Panc1 (cell line): ENCODE measurements around the gene ARMC10. TPM values are rescaled to one million over a fixed set of nuclear protein-coding genes. Genes with fewer than 3 reads are reported as not detected.
"Not testable (repeated sequence)": the region's sequence is repeated elsewhere in the genome, so short reads cannot be mapped to it uniquely, and the experiment has no call there.

Experiments used
- ATAC-seq: fragments of 200-7000 bp; cut with Tn5 transposase; 2 replicates; pipeline ENCODE4 v1.9.1; 2020; ENCODE audit warnings: mild to moderate bottlenecking, moderate library complexity
- BruUV-seq: library from RNA; stranded (reverse); fragments of 400-500 nt; replicated peaks from 2 replicates; lab custom pipeline; 2021; lab: Mats Ljungman, UMichigan
- CTCF ChIA-PET: fragments of 300-600 bp; sonication (Branson Sonifier 250); formaldehyde crosslinking; loops from one replicate; lab custom pipeline; 2022; ENCODE audit warnings: antibody characterized with exemption; lab: Charles Lee
- POLR2A ChIA-PET: fragments of 300-600 bp; sonication (Branson Sonifier 250); formaldehyde crosslinking; loops from one replicate; lab custom pipeline; 2022; ENCODE audit warnings: antibody characterized with exemption; lab: Charles Lee
- DNase-seq: peaks from one replicate; pipeline ENCODE4 v3.0.0-alpha.2; 2010; ENCODE audit warnings: low read depth, low spot score
- H3K27ac ChIP-seq: 2 replicates; pipeline ENCODE4 v1.5.1; 2011; ENCODE audit warnings: mild to moderate bottlenecking, low read length, inconsistent platforms
- H3K27me3 ChIP-seq: fragments of 200-500 bp; sonication (Bioruptor generic); 2 replicates; pipeline ENCODE4 v1.6.0; 2014; ENCODE audit warnings: low read length, inconsistent platforms; ENCODE audit not compliant: control insufficient read depth, insufficient read depth
- H3K36me3 ChIP-seq: fragments of 200-500 bp; sonication (Bioruptor generic); 2 replicates; pipeline ENCODE4 v1.5.1; 2014; ENCODE audit warnings: inconsistent platforms, mild to moderate bottlenecking, low read length, moderate library complexity; ENCODE audit not compliant: control insufficient read depth, insufficient read depth
- H3K4me1 ChIP-seq: 2 replicates; pipeline ENCODE4 v1.5.1; 2011; ENCODE audit warnings: inconsistent platforms, mild to moderate bottlenecking, low read length, moderate library complexity; ENCODE audit not compliant: control insufficient read depth, insufficient read depth
- H3K4me3 ChIP-seq, 2 experiments: 2 replicates each; pipeline ENCODE4 v1.5.1; 2011 to 2012; ENCODE audit warnings: low read depth in 2 of 2, low read length in 2 of 2, mild to moderate bottlenecking in 2 of 2, inconsistent platforms in 1 of 2, moderate library complexity in 1 of 2
- H3K9me3 ChIP-seq: fragments of 200-500 bp; sonication (Bioruptor generic); 2 replicates; pipeline ENCODE4 v1.5.1; 2014; ENCODE audit warnings: low read depth, mild to moderate bottlenecking, inconsistent platforms, low read length, moderate library complexity; ENCODE audit not compliant: control insufficient read depth, insufficient read depth
- POLR2AphosphoS5 ChIP-seq: IDR thresholded peaks from 2 replicates; pipeline ENCODE4 v1.6.1; 2012; ENCODE audit warnings: mild to moderate bottlenecking, low read depth, low read length, moderate library complexity
- SIN3A ChIP-seq: IDR thresholded peaks from 2 replicates; pipeline ENCODE4 v1.6.1; 2012; ENCODE audit warnings: low read depth, mild to moderate bottlenecking, low read length, moderate library complexity, borderline replicate concordance; ENCODE audit not compliant: insufficient read depth
- TCF7L2 ChIP-seq: IDR thresholded peaks from 2 replicates; pipeline ENCODE4 v1.6.1; 2011; ENCODE audit warnings: mild to moderate bottlenecking, low read depth, low read length, inconsistent platforms
- in situ Hi-C: cut with HindIII; loops from 2 replicates; pipeline ENCODE4 v1.10.0; 2016; ENCODE audit warnings: low sequenced_read_pairs, low pct_unique_long_range_greater_than_20kb
- intact Hi-C: fragments of 100-400 bp; cut with micrococcal nuclease; formaldehyde crosslinking; loops from one replicate; pipeline ENCODE4 v1.10.0; 2022; ENCODE audit not compliant: unreplicated experiment
- total RNA-seq: library from RNA; stranded (reverse); gene quantifications from one replicate; pipeline ENCODE4 v1.2.1, GENCODE V29; 2021; ENCODE audit not compliant: unreplicated experiment
- TF ChIP-seq, protein P1 (sequence below): fragments of 450-650 bp; IDR thresholded peaks from 2 replicates; pipeline ENCODE4 v1.5.1; 2017; ENCODE audit warnings: mild to moderate bottlenecking
- TF ChIP-seq, protein P2 (sequence below), 2 experiments: IDR thresholded peaks; 2 replicates each; pipeline ENCODE4 v1.6.1; 2011 to 2012; ENCODE audit warnings: low read depth in 2 of 2, control low read depth in 1 of 2, low read length in 1 of 2, mild to moderate bottlenecking in 1 of 2, moderate library complexity in 1 of 2; ENCODE audit not compliant: insufficient read depth in 1 of 2

Gene ARMC10
- total RNA-seq, 1 experiment from 2014 or later = 73.2 TPM

DNA sequence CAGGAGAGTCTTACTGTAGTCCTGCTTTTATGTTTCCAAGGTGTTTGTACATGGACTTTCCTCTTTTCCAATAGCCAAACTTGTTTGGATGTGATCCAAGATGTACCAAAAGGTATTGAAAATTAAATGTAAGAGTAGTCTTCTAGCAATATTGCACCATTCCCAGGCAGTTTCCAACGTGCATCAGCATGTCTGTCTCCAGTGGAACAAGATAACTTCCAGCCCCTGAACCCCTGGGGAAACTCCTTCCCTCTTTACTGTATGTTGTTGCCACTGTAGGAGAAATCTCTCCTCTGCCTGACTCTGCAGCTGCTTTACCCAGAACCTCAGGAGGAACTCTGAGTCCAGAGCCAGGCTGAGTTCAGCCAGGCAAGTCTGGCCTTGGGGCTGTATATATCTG is 18.5 kb downstream of the ARMC10 start:
- Histone ChIP-seq H3K4me1 (no peaks in the 10 kb centered on the region), H3K27me3 (no peaks in the 10 kb centered on the region), H3K4me3 (no peak overlapping the region), H3K27ac (no peak overlapping the region), H3K9me3 (no peaks in the 10 kb centered on the region), H3K36me3 (peaks cover 26% of the 10 kb centered on the region)
- DNase-seq (no peak), ATAC-seq (no peak)
- in situ Hi-C loops (no loop called here), intact Hi-C loops (no loop called here)
- no peak for TF ChIP-seq POLR2AphosphoS5
- no peak for TF ChIP-seq SIN3A
- TF ChIP-seq, protein P1, sequence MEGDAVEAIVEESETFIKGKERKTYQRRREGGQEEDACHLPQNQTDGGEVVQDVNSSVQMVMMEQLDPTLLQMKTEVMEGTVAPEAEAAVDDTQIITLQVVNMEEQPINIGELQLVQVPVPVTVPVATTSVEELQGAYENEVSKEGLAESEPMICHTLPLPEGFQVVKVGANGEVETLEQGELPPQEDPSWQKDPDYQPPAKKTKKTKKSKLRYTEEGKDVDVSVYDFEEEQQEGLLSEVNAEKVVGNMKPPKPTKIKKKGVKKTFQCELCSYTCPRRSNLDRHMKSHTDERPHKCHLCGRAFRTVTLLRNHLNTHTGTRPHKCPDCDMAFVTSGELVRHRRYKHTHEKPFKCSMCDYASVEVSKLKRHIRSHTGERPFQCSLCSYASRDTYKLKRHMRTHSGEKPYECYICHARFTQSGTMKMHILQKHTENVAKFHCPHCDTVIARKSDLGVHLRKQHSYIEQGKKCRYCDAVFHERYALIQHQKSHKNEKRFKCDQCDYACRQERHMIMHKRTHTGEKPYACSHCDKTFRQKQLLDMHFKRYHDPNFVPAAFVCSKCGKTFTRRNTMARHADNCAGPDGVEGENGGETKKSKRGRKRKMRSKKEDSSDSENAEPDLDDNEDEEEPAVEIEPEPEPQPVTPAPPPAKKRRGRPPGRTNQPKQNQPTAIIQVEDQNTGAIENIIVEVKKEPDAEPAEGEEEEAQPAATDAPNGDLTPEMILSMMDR = no peak
- no peak for TF ChIP-seq TCF7L2
- TF ChIP-seq, protein P2, sequence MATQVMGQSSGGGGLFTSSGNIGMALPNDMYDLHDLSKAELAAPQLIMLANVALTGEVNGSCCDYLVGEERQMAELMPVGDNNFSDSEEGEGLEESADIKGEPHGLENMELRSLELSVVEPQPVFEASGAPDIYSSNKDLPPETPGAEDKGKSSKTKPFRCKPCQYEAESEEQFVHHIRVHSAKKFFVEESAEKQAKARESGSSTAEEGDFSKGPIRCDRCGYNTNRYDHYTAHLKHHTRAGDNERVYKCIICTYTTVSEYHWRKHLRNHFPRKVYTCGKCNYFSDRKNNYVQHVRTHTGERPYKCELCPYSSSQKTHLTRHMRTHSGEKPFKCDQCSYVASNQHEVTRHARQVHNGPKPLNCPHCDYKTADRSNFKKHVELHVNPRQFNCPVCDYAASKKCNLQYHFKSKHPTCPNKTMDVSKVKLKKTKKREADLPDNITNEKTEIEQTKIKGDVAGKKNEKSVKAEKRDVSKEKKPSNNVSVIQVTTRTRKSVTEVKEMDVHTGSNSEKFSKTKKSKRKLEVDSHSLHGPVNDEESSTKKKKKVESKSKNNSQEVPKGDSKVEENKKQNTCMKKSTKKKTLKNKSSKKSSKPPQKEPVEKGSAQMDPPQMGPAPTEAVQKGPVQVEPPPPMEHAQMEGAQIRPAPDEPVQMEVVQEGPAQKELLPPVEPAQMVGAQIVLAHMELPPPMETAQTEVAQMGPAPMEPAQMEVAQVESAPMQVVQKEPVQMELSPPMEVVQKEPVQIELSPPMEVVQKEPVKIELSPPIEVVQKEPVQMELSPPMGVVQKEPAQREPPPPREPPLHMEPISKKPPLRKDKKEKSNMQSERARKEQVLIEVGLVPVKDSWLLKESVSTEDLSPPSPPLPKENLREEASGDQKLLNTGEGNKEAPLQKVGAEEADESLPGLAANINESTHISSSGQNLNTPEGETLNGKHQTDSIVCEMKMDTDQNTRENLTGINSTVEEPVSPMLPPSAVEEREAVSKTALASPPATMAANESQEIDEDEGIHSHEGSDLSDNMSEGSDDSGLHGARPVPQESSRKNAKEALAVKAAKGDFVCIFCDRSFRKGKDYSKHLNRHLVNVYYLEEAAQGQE (IDR thresholded peaks at IDR 0.05; ENCODE audit: insufficient read depth in 1 of 2, low read depth in 2 of 2, low read length in 1 of 2) = no peak
- POLR2A ChIA-PET = no interaction called here
- CTCF ChIA-PET = no interaction called here
- BruUV-seq = no TSS peak

DNA sequence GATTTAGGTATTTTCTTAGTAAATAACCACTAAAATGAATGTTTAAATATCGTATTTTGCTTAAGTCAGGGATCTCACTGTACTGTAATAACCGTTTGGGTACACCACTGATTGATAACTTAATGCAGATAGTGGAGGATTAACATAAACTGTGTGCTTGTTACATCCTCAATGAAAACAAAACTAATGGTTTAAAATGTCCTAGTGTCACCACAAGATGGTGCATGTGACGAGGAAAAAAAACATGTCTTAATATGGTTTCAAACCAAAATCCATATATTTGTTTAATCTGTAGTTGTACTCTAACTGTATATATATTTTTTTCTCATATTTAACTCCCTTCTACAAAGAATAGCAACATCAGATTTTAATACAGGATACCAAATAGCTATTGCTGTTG is 19.2 kb downstream of the ARMC10 start:
- no peak for ATAC-seq
- no peak overlapping the region for H3K4me3 ChIP-seq
- H3K9me3 ChIP-seq = no peaks in the 10 kb centered on the region
- in situ Hi-C loops = no loop called here
- H3K27me3 ChIP-seq = no peaks in the 10 kb centered on the region
- POLR2A ChIA-PET = no interaction called here
- H3K36me3 ChIP-seq = peaks cover 20% of the 10 kb centered on the region
- intact Hi-C loops = no loop called here
- TF ChIP-seq TCF7L2 (no peak), POLR2AphosphoS5 (no peak)
- no peaks in the 10 kb centered on the region for H3K4me1 ChIP-seq
- H3K27ac ChIP-seq = no peak overlapping the region
- no peak for DNase-seq
- CTCF ChIA-PET = no interaction called here
- BruUV-seq = no TSS peak

DNA sequence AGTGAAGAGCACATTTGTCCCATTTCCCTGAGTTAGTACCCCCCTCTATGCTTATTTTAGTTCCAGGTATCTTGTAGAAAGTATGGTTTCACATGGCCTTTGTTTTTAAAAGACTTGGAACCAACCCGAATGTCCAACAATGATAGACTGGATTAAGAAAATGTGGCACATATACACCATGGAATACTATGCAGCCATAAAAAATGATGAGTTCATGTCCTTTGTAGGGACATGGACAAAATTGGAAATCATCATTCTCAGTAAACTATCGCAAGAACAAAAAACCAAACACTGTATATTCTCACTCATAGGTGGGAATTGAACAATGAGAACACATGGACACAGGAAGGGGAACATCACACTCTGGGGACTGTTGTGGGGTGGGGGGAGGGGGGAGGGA is 20.6 kb downstream of the ARMC10 start:
- H3K9me3 ChIP-seq, ATAC-seq, H3K4me1 ChIP-seq, intact Hi-C loops, DNase-seq, H3K4me3 ChIP-seq, POLR2A ChIA-PET, CTCF ChIA-PET, H3K27me3 ChIP-seq, in situ Hi-C loops, BruUV-seq, H3K27ac ChIP-seq: not testable (repeated sequence)
- H3K36me3 ChIP-seq = peaks cover 15% of the 10 kb centered on the region
